Gastroesophageal sphincter (tissue), 3 donors: ENCODE measurements around the gene OR4D10.

Experiments used
- CTCF ChIP-seq, 4 experiments: fragments of 200-600 bp in 2 of 4; fragments of 450-650 bp in 2 of 4; sonication (generic) in 1 of 4; IDR thresholded peaks; one replicate each; pipeline ENCODE4 v1.5.1; 2017 to 2019; ENCODE audit warnings: antibody characterized with exemption in 4 of 4, mild to moderate bottlenecking in 2 of 4, moderate library complexity in 2 of 4
- EP300 ChIP-seq: sonication (generic); formaldehyde crosslinking; IDR thresholded peaks from one replicate; pipeline ENCODE4 v1.6.1; 2017; ENCODE audit warnings: antibody characterized with exemption, mild to moderate bottlenecking
- POLR2A ChIP-seq, 2 donors: fragments of 450-650 bp; IDR thresholded peaks; one replicate each; pipeline ENCODE4 v1.6.1; 2017; ENCODE audit warnings: antibody characterized with exemption in 2 of 2, mild to moderate bottlenecking in 2 of 2, moderate library complexity in 1 of 2

DNA sequence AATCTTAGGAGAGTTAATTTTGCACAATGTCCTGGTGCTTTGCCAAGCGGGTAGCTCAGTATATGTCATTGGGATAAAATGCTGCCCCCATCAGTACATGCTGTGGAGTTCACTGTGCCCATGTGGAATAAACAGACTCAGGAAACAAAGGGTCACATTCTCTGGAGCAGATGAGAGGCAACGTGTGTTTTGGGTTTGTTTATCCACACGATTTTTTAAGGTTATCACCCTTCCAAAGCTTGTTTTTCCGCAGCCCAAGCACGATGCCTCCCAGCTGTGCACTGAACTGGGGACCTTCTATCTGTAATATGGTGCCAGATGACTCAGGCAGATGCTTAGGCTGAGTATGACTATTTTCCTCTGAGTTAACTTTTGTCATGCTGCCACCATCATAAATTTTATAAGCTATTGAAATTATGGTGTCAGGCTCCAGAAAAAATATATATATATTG, 9.9 kb upstream of the OR4D10 start:
- TF ChIP-seq POLR2A (IDR thresholded peaks at IDR 0.05) = no peak
- no peak for TF ChIP-seq CTCF (IDR thresholded peaks at IDR 0.05)
- no peak for TF ChIP-seq EP300
